HG03575 (cell line): ENCODE measurements around the gene GNPTAB.

Source experiments
- ATAC-seq: cut with Tn5 transposase; IDR thresholded peaks from one replicate; pipeline ENCODE4 v1.9.1; 2021; ENCODE audit not compliant: unreplicated experiment, insufficient number of reproducible peaks, low FRiP score; ENCODE audit errors: extremely low read depth

GNPTAB gene

DNA sequence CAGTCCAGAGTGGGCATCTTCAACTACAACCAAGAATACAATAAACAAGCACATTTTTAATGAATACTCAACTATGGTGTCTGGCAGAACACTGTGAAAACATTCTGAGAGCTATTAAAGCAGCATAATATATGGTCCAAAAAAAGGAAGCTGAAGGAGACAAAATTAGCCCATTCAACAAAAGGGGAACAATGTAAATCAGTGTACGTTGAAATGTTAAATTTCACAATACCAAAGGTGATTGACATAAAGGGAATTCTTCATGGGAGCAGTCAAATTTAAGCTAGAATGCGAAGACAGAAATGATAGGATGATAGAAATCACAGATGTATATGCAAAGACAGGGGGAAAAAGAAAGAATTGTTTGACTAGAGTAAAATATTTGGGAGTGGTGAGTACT is 50.2 kb downstream of the GNPTAB start:
- no peak for ATAC-seq

DNA sequence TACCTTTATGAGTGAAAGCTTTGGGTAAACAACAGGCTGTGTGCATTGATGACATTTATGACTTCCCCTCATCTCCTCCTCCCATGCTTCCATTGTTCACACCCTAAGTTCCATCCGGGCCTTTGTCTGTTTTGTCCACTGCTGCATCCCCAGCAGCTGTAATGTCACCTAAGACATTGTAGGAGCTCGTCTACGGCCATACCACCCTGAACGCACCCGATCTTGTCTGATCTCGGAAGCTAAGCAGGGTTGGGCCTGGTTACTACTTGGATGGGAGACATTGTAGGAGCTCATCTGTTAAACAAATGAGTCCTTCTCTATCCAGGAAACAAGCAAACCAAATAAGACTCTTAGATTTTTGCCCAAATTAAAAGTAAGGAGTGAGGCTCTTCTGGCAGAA is 51.1 kb downstream of the GNPTAB start:
- no peak for ATAC-seq

DNA sequence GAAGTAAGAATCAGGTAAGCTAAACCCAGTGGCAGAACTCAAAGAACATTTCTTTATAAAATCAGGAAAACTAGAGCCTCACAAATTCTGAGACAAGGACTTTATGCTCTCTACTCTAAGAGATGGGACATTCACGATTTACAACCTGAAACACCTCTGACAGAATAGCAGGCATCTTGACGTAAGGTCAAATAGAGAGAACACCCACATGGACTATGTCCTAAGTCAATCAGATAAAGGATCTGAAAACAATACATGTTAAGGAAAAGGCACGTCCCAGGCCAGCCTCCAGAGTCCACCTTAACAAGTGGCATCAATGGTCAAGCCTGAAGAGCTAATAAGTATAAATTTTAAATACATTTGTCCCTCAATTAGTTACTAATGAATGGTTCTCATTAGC is 51.6 kb downstream of the GNPTAB start:
- no peak for ATAC-seq

DNA sequence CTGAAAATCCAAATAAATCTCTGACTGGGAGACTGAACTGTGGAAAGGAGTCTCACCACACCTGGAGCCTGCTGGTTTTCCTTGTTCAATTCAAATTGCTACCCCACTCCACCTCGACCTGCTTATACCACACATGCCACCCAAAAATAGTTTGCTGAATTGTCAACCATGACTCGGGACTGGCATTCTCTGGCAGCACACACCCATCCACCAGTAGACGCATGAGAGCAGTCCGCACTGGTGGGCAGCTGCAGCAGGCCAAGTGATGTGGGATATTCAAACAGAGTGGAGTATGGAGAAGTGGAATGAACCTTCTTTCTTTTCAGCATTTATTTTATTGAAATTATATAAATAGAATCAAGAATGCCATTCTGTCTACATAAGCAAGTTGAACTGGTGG is 52.8 kb downstream of the GNPTAB start:
- no peak for ATAC-seq

DNA sequence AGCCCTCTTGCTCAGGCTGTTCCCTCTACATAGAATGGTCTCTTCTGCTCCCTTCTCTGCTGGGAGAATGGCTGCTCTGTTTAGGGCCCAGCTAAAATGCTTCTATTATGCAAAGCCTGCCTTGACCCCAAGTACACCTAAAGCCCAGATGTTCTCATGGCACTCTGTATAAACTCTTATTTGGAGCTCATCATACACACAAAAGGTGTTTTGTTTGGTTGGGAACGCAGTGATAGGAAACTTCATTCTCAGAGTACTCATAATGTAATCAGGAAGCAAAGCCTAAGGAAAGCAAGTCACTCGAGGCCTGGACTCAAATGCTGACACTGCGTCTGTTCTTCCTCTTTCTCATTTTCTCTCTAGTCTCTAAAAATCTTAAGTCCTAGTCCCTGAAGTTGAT is 53.3 kb downstream of the GNPTAB start:
- no peak for ATAC-seq

DNA sequence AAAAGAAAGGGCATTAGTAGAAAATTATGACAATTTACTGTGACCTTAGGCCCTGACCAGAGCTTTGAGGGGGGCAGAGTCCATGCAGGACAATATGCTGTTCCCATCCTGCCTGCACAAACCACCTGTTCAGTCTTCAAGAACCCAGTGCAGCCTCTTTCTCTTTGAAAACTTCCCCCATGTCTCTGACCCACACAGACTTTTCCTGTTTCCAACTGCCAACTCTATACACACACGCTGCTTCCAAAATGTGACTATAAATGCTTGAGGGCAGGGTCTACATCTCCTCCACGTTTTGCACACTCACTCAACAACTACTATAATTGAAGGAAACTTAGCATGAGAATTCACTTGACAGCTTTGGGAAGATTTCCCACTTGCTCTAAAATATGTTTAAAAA is 54.9 kb downstream of the GNPTAB start:
- no peak for ATAC-seq

DNA sequence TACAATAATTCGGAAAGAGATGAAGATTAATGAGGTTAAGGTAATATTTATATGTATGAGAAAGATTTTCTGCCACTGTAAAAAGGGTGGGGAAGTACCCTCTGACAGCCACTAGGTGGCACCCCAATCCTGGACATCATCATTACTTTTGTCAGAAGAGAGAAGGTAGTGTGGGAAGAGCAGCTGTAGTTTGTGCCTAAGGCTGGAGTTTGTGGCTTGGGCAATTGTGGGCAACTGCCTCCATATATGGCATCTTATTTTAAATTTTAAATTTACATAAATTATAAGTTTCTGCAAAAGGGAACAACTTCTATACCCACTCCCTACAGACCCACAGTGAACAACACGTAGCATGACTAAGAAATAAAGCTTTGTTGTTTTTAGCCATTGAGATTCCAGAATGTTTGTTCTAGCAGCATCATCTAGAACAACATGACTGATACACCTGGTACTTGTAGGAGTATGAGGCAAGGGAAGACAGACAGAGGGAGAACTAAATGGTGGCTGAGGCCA is 57.1 kb downstream of the GNPTAB start:
- no peak for ATAC-seq

DNA sequence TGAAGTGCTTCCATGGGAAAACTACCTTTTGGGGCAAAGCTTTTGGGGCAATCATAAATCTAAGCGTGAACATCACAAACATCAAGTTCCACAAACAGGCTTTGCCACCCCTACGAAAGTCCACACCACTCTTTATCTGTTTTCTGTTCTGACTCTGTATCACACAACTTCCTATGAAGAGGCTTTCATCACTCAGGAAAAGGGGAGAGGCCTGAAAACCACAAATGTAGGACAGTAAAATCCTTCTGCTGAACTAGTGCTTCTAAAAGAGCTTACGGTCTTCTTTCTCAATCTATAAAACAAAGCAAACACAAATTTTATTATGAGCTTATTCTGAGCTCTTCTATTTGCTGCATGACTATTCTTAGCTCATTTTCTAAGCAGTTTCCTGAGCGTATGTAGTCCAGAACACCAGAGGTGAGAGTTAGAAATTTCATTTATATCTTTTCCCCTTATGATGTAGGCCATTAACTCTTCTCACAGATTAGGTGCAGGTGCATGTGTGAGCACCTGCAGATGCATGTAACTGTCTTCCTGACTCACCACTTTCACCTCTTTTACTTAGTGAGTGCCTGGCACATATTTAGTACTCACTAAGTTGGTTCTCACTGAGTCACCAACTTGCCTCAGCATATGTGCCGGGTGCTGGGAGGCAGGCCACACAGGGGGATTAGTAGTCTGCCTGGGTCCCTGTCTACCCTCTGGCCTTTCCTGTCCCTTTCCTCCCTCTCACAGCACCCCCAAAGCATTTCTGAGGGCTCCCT is 58.6 kb downstream of the GNPTAB start:
- ATAC-seq, result no peak

DNA sequence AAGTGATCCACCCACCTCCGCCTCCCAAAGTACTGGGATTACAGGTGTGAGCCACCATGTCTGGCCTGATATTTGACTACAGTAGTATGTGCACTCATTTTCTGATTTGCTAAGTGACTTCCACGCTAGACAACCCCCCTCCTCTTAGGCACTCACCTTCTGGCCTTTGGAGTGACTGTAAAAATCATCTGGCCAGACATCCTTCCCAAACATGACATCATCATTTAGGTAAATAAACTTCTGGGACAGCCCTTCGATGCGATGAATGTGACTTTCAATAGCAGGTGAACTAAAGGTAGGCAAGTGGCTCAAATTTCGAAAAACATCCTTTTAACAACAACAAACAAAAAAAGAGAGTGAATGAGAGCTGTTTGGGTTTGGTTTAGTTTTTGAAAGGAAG is 60.9 kb downstream of the GNPTAB start:
- no peak for ATAC-seq

DNA sequence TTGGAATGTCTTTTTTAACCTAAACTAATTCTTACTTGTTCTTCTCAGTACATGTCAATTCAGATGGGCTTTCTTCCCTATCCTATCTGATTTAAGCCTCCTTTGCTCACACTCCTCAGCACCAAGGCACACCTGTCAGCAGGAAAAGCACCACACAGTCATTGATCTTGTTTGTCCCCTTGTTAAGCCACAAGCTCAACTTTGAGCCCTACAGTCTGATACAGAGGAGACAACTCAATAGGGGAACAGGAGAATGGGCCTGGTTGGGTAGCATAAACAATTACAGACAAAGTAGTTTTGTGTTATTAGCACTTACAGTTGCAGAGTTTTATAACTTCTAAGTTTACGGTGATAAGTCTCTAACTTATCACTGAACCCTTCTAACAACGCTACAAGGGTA is 62.0 kb downstream of the GNPTAB start:
- no peak for ATAC-seq

DNA sequence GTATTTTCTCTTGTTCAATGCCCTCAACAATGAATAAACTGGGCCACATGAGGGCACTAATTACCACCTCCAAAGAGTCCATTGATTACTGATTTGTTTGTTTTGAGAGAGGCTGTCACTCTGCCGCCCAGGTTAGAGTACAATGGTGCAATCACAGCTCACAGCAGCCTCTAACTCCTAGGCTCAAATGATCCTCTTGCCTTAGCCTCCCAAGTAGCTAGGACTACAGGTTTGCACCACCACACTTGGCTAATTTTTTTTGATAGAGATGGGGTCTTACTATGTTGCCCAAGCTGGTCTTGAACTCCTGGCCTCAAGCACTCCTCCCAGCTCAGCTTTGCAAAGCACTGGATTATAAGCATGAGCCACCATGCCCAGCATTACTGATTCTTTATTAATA is 63.2 kb downstream of the GNPTAB start:
- no peak for ATAC-seq

DNA sequence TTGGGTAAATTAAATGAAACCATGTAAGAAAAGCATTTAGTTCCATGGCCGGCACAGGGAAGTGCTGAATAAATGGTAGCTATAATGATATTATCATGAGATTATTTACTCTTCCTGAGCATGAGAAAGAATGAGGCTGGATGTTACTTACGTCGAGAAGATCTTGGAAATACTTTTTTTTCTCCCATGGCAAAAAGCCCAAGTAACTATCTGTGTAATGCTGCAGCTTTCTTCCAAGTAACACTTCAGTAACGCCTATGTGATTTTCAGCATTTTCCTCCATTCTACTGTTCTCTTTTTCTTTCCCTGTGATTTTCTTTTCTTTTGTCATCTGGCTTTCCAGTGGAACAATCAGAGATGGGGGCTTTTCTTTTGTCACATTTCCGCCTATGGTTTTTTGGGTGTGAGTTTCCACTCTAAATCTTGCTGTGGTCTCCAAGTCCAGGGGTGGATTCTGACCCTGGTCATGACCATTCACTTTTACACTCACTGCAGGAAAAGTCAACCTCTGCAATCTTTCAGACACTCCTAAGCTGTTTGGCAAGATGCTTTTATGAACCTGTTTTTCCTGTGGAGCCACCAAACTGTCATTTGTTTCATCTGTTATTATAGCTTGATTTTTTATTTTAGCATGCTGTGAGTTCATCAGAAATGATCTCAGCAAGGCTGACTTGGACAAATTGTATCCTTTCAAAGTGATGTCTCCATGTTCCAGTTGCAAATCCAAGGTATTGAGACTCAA is 66.5 kb downstream of the GNPTAB start:
- ATAC-seq, result no peak

DNA sequence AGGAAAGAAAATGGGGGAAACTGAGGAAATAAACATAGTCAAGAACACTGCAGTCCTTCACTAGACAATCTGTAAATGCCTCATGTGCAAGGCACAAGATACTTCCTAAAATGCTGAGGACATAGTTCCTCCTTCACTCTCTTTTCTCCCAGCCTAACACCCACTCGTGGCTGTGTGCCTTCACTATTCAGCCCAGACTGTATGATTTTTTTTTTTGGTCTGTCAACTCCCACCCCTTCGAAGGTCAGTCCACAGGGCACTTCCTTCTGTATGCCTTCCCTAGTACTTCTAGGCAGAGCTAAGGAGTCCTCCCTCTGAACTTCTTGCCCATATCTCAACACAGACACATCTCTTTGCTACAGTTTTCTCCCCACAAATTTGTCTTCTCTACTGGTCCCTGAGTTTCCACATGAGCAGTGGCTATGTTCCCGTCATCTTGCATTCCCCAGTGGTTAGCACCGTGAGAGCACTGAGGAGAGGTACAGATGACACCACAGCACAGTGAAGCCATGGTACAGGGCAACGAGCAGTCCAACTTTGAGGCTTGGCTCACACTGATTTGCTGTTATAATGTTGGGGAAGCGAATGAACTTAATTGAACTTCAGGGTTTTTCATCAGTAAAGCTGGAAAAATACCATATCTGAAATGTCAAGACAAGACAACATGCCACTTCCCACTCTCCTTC is 67.4 kb downstream of the GNPTAB start:
- ATAC-seq, result no peak

DNA sequence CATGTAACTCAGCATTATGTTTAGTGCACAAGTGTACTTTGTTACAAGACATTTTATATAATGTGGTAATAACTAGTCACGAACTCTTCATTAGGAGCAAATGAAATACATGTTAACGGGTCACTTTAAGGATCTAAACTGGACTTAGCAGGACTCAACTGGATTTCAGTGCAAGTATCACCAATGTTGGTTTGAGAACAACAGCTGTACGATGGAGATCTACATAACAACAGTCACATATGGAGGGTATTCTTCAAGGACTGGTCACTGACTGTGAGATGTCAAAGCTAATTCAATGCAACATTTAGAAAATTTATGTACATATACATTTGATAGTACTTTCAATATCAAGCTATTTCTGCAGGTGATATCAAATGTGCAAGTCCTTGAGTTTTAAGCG is 69.0 kb downstream of the GNPTAB start:
- no peak for ATAC-seq

DNA sequence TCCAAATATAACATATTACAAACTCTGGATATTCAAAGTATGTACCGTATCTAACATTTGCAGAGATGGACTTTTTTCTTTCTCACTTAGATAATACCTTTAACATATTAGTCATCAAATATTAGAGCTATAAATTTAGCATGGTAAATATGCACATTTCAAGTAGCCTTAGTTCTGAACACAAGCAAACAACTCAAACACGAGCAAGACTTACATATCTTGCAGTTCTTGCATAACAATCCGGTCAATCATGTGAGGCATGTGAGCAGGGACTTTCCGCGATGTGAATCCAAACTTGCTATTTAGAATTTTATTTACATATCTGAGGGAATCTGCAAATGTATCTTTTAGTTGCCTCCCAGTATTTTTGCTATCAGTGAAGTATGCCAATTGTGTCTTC is 69.4 kb downstream of the GNPTAB start:
- no peak for ATAC-seq

DNA sequence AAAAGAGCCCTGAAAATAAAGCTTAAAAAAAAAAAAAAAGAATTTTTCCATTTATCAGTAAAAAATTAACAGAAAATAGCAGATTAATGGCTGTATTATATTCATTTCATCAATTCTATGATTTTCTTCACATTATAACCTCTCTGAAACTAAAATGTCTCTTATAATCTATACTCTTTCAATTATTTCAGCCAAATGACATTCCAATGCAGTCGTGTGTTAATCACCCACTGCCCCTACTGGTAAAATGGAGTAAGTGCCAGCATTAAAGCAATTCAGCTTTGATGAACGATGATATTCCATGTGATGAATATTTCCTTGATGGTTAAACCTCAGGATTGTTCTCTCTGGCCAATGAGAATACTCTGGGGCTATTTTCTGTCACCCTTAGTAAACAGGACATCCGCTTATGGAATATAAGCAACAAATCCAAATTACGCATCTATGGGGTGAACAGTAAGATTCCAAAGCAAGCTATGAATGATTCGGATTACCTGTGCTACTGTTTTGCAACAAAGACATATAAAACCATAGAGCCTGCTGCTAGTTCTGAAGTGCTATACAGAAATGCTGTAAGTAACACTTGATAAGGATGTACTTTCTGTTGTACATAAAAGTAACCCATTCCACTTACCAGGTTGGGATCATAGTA is 71.2 kb downstream of the GNPTAB start:
- ATAC-seq, result no peak

DNA sequence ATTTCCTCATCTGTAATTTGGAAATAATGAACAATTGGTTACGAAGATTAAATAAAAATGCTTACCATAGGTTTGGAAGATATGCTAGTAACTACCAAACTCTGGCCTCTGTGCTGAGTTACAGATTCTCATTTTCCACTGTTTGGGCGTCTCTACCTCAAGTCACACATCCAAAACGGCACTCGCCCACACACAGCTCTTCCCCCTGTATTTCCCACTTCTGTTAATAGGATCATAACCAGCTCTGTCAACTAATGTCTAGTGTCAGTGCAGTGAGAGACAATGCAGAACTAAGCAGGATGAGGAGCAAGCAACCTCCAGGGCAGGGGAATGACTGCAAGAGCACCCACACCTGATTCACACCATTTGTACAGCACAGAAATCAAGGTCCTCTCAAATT is 80.6 kb downstream of the GNPTAB start:
- no peak for ATAC-seq

DNA sequence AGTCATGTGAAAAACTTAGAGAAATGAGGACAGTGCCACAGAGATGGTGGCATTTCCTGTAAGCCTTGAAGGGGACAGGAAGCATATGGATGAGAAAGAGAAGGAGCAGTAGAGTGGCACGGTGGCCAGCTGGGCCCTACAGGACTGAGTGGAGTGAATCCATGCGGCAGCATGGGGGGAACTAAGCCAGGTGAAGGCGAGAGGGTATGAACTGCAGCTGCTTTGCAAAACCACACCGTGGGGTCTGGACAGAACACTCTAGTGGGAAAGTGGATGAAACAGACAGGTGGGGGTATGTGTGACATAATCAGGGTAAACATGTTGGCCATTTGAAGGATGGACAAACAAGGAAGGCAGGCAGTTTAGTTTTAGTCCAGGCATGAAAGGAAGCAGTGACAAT is 81.1 kb downstream of the GNPTAB start:
- no peak for ATAC-seq

DNA sequence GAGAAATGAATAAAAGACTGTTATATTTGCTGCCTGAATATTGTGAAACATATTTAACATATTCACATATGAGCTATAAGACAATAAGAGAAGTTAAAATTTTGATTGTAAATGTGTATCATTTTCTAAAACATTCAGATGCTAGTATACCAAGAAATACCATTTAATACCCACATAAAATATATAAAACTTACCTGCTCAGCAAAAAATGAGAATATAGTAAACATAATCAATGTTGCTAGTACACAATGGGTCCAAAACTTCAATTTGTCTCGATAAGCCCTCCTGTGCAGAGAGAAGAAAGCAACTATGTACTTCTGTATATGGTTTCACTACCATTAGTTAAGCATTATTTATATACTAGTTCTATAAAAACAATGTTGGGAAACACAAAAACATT is 81.9 kb downstream of the GNPTAB start:
- no peak for ATAC-seq

DNA sequence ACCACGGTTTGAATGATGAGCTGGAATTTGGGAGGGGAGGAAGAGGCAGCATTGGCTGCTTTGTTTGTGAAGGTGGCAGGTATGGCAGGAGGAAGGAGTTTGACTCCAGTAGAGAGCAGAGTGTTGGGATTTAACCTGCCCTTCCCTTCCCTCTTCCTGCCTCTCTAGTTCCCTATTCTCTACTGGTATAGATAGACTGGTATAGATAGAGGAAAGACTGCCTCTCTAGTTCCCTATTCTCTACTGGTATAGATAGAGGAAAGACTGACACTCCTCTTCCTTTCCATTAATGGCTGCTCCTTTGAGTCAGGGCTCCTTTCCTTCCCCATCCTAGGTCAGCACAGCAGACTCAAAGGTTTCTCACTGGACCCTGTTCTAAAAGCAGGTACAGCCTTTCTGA is 83.1 kb downstream of the GNPTAB start:
- no peak for ATAC-seq
